HG03565 (cell line): ENCODE measurements around the gene CRMP1.
"Not testable (repeated sequence)": the region's sequence is repeated elsewhere in the genome, so short reads cannot be mapped to it uniquely, and the experiment has no call there.

Source experiments
- ATAC-seq: cut with Tn5 transposase; IDR thresholded peaks from one replicate; pipeline ENCODE4 v1.9.1; 2021; ENCODE audit warnings: mild to moderate bottlenecking, moderate library complexity; ENCODE audit not compliant: unreplicated experiment

The CRMP1 gene

GRCh38 chr4:5825321-5826041 is 67.4 kb downstream of the CRMP1 start:
- no peak for ATAC-seq

- ATAC-seq, result no peak
Measured at GRCh38 chr4:5824635-5825034, 68.3 kb downstream of the CRMP1 start.

GRCh38 chr4:5824227-5824626 is 68.7 kb downstream of the CRMP1 start:
- ATAC-seq, result no peak

- ATAC-seq, result peak; percentile 35
Measured at GRCh38 chr4:5823542-5824211, 69.2 kb downstream of the CRMP1 start.

GRCh38 chr4:5822619-5823018 is 70.3 kb downstream of the CRMP1 start:
- ATAC-seq, result no peak

GRCh38 chr4:5821665-5822358 is 71.1 kb downstream of the CRMP1 start:
- no peak for ATAC-seq

- no peak for ATAC-seq
Measured at GRCh38 chr4:5816851-5817375, 76.0 kb downstream of the CRMP1 start.

- ATAC-seq, result no peak
Measured at GRCh38 chr4:5816101-5816500, 76.8 kb downstream of the CRMP1 start.

- no peak for ATAC-seq
Measured at GRCh38 chr4:5815641-5816040, 77.2 kb downstream of the CRMP1 start.

- no peak for ATAC-seq
Measured at GRCh38 chr4:5814421-5814820, 78.5 kb downstream of the CRMP1 start.

GRCh38 chr4:5813882-5814255 is 79.0 kb downstream of the CRMP1 start:
- ATAC-seq, result no peak

GRCh38 chr4:5812506-5813229 is 80.2 kb downstream of the CRMP1 start:
- ATAC-seq, result peak; percentile 70

- not testable (repeated sequence) for ATAC-seq
Measured at GRCh38 chr4:5812057-5812456, 80.8 kb downstream of the CRMP1 start.

GRCh38 chr4:5810770-5811430 is 82.0 kb downstream of the CRMP1 start:
- ATAC-seq, result no peak

GRCh38 chr4:5810151-5810550 is 82.7 kb downstream of the CRMP1 start:
- no peak for ATAC-seq

- no peak for ATAC-seq
Measured at GRCh38 chr4:5809216-5809776, 83.6 kb downstream of the CRMP1 start.

GRCh38 chr4:5808081-5808741 is 84.7 kb downstream of the CRMP1 start:
- no peak for ATAC-seq

- no peak for ATAC-seq
Measured at GRCh38 chr4:5805270-5805669, 87.6 kb downstream of the CRMP1 start.

- no peak for ATAC-seq
Measured at GRCh38 chr4:5804656-5805055, 88.2 kb downstream of the CRMP1 start.

- no peak for ATAC-seq
Measured at GRCh38 chr4:5802565-5802964, 90.3 kb downstream of the CRMP1 start.
